Adrenal gland (tissue), 12 donors: ENCODE data around the gene PUS1. TPM values are rescaled to one million over a fixed set of nuclear protein-coding genes. Genes with fewer than 3 reads are reported as not detected.
A peak's percentile ranks its signal among the peaks of the same experiment; 100 is the strongest.

Experiments used
- DNase-seq, 7 donors: peaks; one replicate each; pipeline ENCODE4 v3.0.0-alpha.2; 2019 to 2020
- H3K27ac ChIP-seq, 5 donors: fragments of 200-600 bp; sonication (generic) in 4 of 5; 1 replicate in 3 of 5; 2 replicates in 2 of 5; pipeline versions ENCODE4 v1.5.1 to v1.8.0; 2016 to 2020; ENCODE audit warnings: mild to moderate bottlenecking in 1 of 5
- H3K27me3 ChIP-seq: fragments of 200-600 bp; 2 replicates; pipeline ENCODE4 v1.8.0; 2021
- H3K36me3 ChIP-seq, 2 donors: fragments of 200-600 bp; replicated peaks in 1 of 2; 1 replicate in 1 of 2; 2 replicates in 1 of 2; pipeline versions ENCODE4 v1.5.1 to v1.8.0; 2018 to 2022
- H3K4me1 ChIP-seq, 2 donors: fragments of 200-600 bp; replicated peaks in 1 of 2; 1 replicate in 1 of 2; 2 replicates in 1 of 2; pipeline versions ENCODE4 v1.5.1 to v1.8.0; 2018 to 2021
- H3K4me3 ChIP-seq, 4 donors: fragments of 200-600 bp; sonication (generic) in 3 of 4; one replicate each; pipeline ENCODE4 v1.5.1; 2016 to 2018
- H3K9me3 ChIP-seq, 3 donors: fragments of 200-600 bp; sonication (generic) in 1 of 3; replicated peaks in 1 of 3; 1 replicate in 2 of 3; 2 replicates in 1 of 3; pipeline versions ENCODE4 v1.5.1 to v1.8.0; 2016 to 2021
- CTCF ChIP-seq, 6 experiments: fragments of 450-650 bp in 4 of 6; fragments of 200-600 bp in 2 of 6; sonication (generic) in 1 of 6; IDR thresholded peaks; 1 replicate in 5 of 6; 2 replicates in 1 of 6; pipeline versions ENCODE4 v1.5.1 to v1.8.0; 2016 to 2021; ENCODE audit warnings: antibody characterized with exemption in 6 of 6, mild to moderate bottlenecking in 2 of 6, moderate library complexity in 1 of 6
- POLR2A ChIP-seq, 2 donors: fragments of 450-650 bp; IDR thresholded peaks; one replicate each; pipeline ENCODE4 v1.6.1; 2017; ENCODE audit warnings: antibody characterized with exemption in 2 of 2, mild to moderate bottlenecking in 2 of 2, moderate library complexity in 1 of 2
- WGBS, 4 donors: extraction: QIAGEN DNeasy Blood & Tissue Kit in 2 of 4; methylation state at CpG; one replicate each; pipeline versions ENCODE4 v1.1.5 to v1.1.7; 2013 to 2017; 5-methylcytosine and 5-hydroxymethylcytosine counted together
- intact Hi-C, 2 donors: fragments of 100-400 bp; cut with DNase I; formaldehyde crosslinking; loops; one replicate each; pipeline versions ENCODE4 v1.14.1 to v1.15.0; 2022 to 2023
- polyA plus RNA-seq, 3 donors: library from polyadenylated mRNA; stranded (reverse); fragments of 200-250 nt in 2 of 3; fragments of 350-450 nt in 1 of 3; fragmentation: Illumina TruSeq in 1 of 3; extraction: RNeasy Lipid Tissue Mini Kit (QIAGEN cat#74804) in 1 of 3; gene quantifications; one replicate each; pipeline ENCODE4 v1.2.3, GENCODE V29; 2013 to 2014
- total RNA-seq, 9 donors: library from RNA; depleted of rRNA in 4 of 9; stranded (reverse); fragments of >200 nt in 4 of 9; fragments of 120-200 nt in 1 of 9; fragmentation: NEBNext Ultra II Directional in 1 of 9; extraction: Animal tissue kit (Norgen Biotek cat#: 25700) in 1 of 9; gene quantifications; one replicate each; pipeline versions ENCODE4 v1.1.0 to v1.2.4, GENCODE V29; 2013 to 2023
- donor health status: healthy with polysubstance abuse.
- donor health status: Bipolar disorder and iron deficiency.
- donor health status: DM: yes; HTN: yes; CAD: no.
- donor health status: DM: no; HTN: no; CAD: no.
- donor health status: DM: no; HTN: no; CAD: no.
- donor health status: DM: yes; HTN: yes; CAD: no.

The PUS1 gene
- total and polyA plus RNA-seq, 12 donors, result 10.0 to 57.4 (median 24.5) TPM

- Histone ChIP-seq H3K36me3 (peaks cover 0 to 7% of the 10 kb centered on the region in 2 donors), H3K4me1 (peaks cover 10 to 52% of the 10 kb centered on the region in 2 donors), H3K27me3 (no peaks in the 10 kb centered on the region), H3K9me3 (no peaks in the 10 kb centered on the region), H3K27ac (peak overlapping the region in 1 of 5 donors; percentile 52), H3K4me3 (no peak overlapping the region)
- DNase-seq, result peak in 5 of 7 donors; percentile 42 to 65 (median 57)
- WGBS, 4 donors, result 59 to 66% (median 64%) methylated on average over 24 to 30 of the region's 30 CpGs
- intact Hi-C loops, result loop anchor here in 1 of 2 donors (5.0 kb wide), 1 partner anchor 46 kb away; the partner anchor contains the start of gene EP400
- TF ChIP-seq CTCF (IDR thresholded peaks at IDR 0.05), result no peak
Measured at GRCh38 chr12:131901431-131902331, 27.4 kb upstream of the PUS1 start.

GRCh38 chr12:131902332-131903241 is 26.5 kb upstream of the PUS1 start:
- WGBS, 4 donors, result 69 to 82% (median 80%) methylated on average over 15 to 25 of the region's 25 CpGs; no CpG with 5 or more reads in 1 of the 4 donors
- DNase-seq, result peak in 2 of 7 donors; percentile 19 to 21
- Histone ChIP-seq H3K27ac (peak overlapping the region in 2 of 5 donors; percentile 10 to 52), H3K4me1 (peaks cover under 1 to 43% of the 10 kb centered on the region in 2 donors), H3K36me3 (peaks cover 0 to 16% of the 10 kb centered on the region in 2 donors), H3K4me3 (no peak overlapping the region), H3K27me3 (no peaks in the 10 kb centered on the region), H3K9me3 (no peaks in the 10 kb centered on the region)
- intact Hi-C loops, result loop anchor here in 1 of 2 donors (5.0 kb wide), 1 partner anchor 45 kb away; the partner anchor contains the start of gene EP400
- TF ChIP-seq POLR2A (IDR thresholded peaks at IDR 0.05), result no peak

DNA sequence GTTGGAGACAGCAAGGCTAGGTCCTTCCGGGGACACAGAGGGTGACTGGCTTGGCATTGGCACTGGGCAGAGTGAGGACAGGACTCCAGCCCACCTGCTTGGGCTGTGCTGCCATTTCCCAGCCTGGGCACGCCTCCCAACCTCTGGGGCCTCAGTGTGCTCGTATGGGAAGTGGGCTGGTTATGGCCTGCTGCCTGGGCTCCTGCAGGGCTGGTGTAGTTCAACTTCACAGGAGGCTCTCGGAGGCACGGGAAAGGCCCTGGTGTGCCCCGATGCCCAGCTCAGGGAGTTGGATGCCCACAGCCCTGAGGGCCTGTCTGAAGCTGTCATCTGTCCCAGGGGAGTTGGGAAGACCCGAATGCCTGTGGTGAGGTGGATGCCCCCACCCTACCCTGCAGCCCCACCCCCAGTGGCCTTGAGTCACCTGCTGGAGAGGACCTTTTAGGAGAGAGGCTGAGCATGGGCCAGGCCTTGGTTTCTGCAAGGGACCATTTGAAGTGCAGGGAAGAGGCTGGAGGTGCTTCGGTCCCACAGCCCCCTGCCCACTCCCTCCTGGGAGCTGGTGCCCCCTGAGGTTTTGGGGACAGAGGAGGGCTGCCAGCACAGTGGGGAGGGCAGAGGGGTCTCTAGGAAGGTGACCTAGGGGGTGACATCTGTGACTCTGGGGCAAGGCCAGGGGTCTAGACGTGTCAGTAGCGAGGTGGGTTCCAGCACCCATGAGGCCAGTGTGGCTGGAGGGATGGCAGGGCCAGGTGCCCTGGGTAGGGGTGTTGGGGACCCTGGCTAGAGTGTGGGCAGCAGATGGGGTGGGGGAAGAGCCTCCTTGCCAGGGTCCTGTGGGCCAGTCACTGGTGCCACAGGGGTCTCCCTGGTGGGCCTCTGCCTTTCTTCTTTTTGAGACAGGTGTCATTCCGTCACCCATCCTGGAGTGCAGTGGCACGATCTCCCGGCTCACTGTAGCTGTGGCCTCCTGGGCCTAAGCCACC is 25.5 kb upstream of the PUS1 start:
- intact Hi-C loops, result loop anchor here in 1 of 2 donors (5.0 kb wide), 1 partner anchor 44 kb away; the partner anchor contains the start of gene EP400
- H3K4me1 ChIP-seq, result peaks cover 0 to 39% of the 10 kb centered on the region in 2 donors
- 77 to 98% (median 83%) methylated on average over 5 to 13 of the region's 13 CpGs for WGBS, 4 donors
- H3K9me3 ChIP-seq, result no peaks in the 10 kb centered on the region
- peaks cover 0 to 25% of the 10 kb centered on the region in 2 donors for H3K36me3 ChIP-seq
- no peak overlapping the region for H3K27ac ChIP-seq
- H3K4me3 ChIP-seq, result no peak overlapping the region
- H3K27me3 ChIP-seq, result no peaks in the 10 kb centered on the region
- TF ChIP-seq POLR2A (IDR thresholded peaks at IDR 0.05) (no peak), CTCF (IDR thresholded peaks at IDR 0.05) (no peak)
- no peak for DNase-seq

- peaks cover 0 to 29% of the 10 kb centered on the region in 2 donors for H3K36me3 ChIP-seq
- H3K9me3 ChIP-seq, result no peaks in the 10 kb centered on the region
- intact Hi-C loops, result loop anchor here in 1 of 2 donors (5.0 kb wide), 1 partner anchor 43 kb away; the partner anchor contains the start of gene EP400
- no peaks in the 10 kb centered on the region for H3K27me3 ChIP-seq
- TF ChIP-seq CTCF (IDR thresholded peaks at IDR 0.05), result no peak
- no peak for TF ChIP-seq POLR2A (IDR thresholded peaks at IDR 0.05)
- 88 to 100% (median 95%) methylated on average over 1 to 5 of the region's 5 CpGs for WGBS, 4 donors
- no peak overlapping the region for H3K4me3 ChIP-seq
- H3K4me1 ChIP-seq, result peaks cover 0 to 39% of the 10 kb centered on the region in 2 donors
- H3K27ac ChIP-seq, result no peak overlapping the region
- peak in 1 of 7 donors; percentile 48 for DNase-seq
Measured at GRCh38 chr12:131904346-131904745, 24.7 kb upstream of the PUS1 start.
